Measurements from ENCODE around the gene FJX1. TPM values are rescaled to one million over a fixed set of nuclear protein-coding genes. Genes with fewer than 3 reads are reported as not detected.

FJX1 gene
- total RNA-seq, 1 experiment from 2014 or later: 13.7 TPM

- TSS peak; percentile 62 for BruUV-seq (replicated peaks)
- ChIA-PET POLR2A (no interaction called here), CTCF (interaction anchor here (1.0 kb wide), 1 partner anchor 159 kb away, joined by 7 read pairs; no protein-coding TSS in a partner anchor), RAD21 (ENCODE audit: low non-redundant PET in 1 of 2, low total read pairs in 2 of 2, uncharacterized antibody in 2 of 2, unreplicated experiment in 2 of 2) (no interaction called here)
- TF ChIP-seq POLR2AphosphoS5 (IDR thresholded peaks at IDR 0.05; ENCODE audit: low read depth, low read length) (no peak), ZFX (IDR thresholded peaks at IDR 0.05) (no peak), EZH2phosphoT487 (IDR thresholded peaks at IDR 0.05; ENCODE audit: borderline replicate concordance) (no peak), FOSL1 (IDR thresholded peaks at IDR 0.05; ENCODE audit: low read depth) (no peak), RAD21 (IDR thresholded peaks at IDR 0.05; ENCODE audit: low read depth) (no peak), EGR1 (IDR thresholded peaks at IDR 0.05; ENCODE audit: low read depth) (no peak), EZH2 (IDR thresholded peaks at IDR 0.05) (no peak), ELF1 (IDR thresholded peaks at IDR 0.05; ENCODE audit: borderline replicate concordance, low read depth) (no peak)
- TF ChIP-seq, protein P1, sequence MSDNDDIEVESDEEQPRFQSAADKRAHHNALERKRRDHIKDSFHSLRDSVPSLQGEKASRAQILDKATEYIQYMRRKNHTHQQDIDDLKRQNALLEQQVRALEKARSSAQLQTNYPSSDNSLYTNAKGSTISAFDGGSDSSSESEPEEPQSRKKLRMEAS (IDR thresholded peaks at IDR 0.05): no peak
- DNase-seq (ENCODE audit: low read depth, low spot score) (no peak), ATAC-seq (peak; percentile 66)
- peak overlapping the region; percentile 98 for H3K4me2 ChIP-seq (ENCODE audit: low read length)
- H2AFZ ChIP-seq (ENCODE audit: low read depth, low read length, poor library complexity, severe bottlenecking): peak overlapping the region; percentile 87
- H3K9ac ChIP-seq (ENCODE audit: low read length): peak overlapping the region; percentile 66
- intact Hi-C loops (cut with micrococcal nuclease): loop anchor here (2.0 kb wide), 1 partner anchor 43 kb away; the partner anchor contains the start of gene FJX1
- H3K27me3 ChIP-seq (ENCODE audit: insufficient read depth, low read length): no peaks in the 10 kb centered on the region
- peaks cover 6 to 24% of the 10 kb centered on the region in 2 experiments; a peak in 3 of 4 replicates for H3K4me1 ChIP-seq (ENCODE audit: control insufficient read depth in 1 of 2, insufficient read depth in 2 of 2, low read length in 2 of 2)
- H4K20me1 ChIP-seq (ENCODE audit: insufficient read depth): no peaks in the 10 kb centered on the region
- H3K36me3 ChIP-seq (ENCODE audit: control insufficient read depth in 1 of 2, insufficient read depth in 2 of 2, low read length in 2 of 2): peaks cover 0 to 3% of the 10 kb centered on the region in 2 experiments; a peak in 1 of 4 replicates
- H3K9me2 ChIP-seq (ENCODE audit: insufficient read depth): no peaks in the 10 kb centered on the region
- H3K79me2 ChIP-seq (ENCODE audit: insufficient read depth, low read length): peaks cover 25% of the 10 kb centered on the region
- peak overlapping the region; percentile 49 to 71 for H3K4me3 ChIP-seq (replicated peaks in 1 of 2; ENCODE audit: low read depth in 1 of 2, low read length in 2 of 2)
- peaks cover 0 to 8% of the 10 kb centered on the region in 2 experiments; a peak in 1 of 4 replicates for H3K9me3 ChIP-seq (ENCODE audit: control insufficient read depth in 1 of 2, insufficient read depth in 1 of 2, low read depth in 1 of 2, low read length in 2 of 2)
- H3K27ac ChIP-seq (ENCODE audit: low read depth, low read length): peak overlapping the region; percentile 81
Measured at GRCh38 chr11:35662061-35662648, 43.9 kb downstream of the FJX1 start.
